ENCODE data around the gene DTX4. TPM values are rescaled to one million over a fixed set of nuclear protein-coding genes. Genes with fewer than 3 reads are reported as not detected.

The DTX4 gene
- total RNA-seq, 2 donors from 2014 or later = 16.1 to 16.6 TPM

GRCh38 chr11:59254286-59254685 is 82.4 kb downstream of the DTX4 start:
- no peak overlapping the region for H3K4me3 ChIP-seq (ENCODE audit: low read length)
- no peak overlapping the region for H3K9ac ChIP-seq (ENCODE audit: extremely low read depth, low read length, poor library complexity, severe bottlenecking)
- no peaks in the 10 kb centered on the region for H3K27me3 ChIP-seq (ENCODE audit: control insufficient read depth, insufficient read depth, low read length, poor library complexity, severe bottlenecking)
- no peak for TF ChIP-seq CTCF (conservative IDR thresholded peaks at IDR 0.05)
- no peaks in the 10 kb centered on the region for H3K9me3 ChIP-seq (ENCODE audit: control insufficient read depth, low read length)
- H3K36me3 ChIP-seq (ENCODE audit: control insufficient read depth, insufficient read depth, low read length) = no peaks in the 10 kb centered on the region
- H3K27ac Mint-ChIP-seq = no peak overlapping the region
- no peak overlapping the region for H3K4me3 Mint-ChIP-seq
- peaks cover 4% of the 10 kb centered on the region for H3K4me1 Mint-ChIP-seq
- no peaks in the 10 kb centered on the region for H3K36me3 Mint-ChIP-seq (ENCODE audit: low read depth)
- H3K27me3 Mint-ChIP-seq (ENCODE audit: insufficient read depth) = peaks cover 2% of the 10 kb centered on the region
- no peaks in the 10 kb centered on the region for H3K4me1 ChIP-seq (ENCODE audit: control insufficient read depth, insufficient read depth, low read length)
- no peak for DNase-seq
- H3K9me3 Mint-ChIP-seq = peaks cover 5% of the 10 kb centered on the region
- no peak overlapping the region for H3K27ac ChIP-seq (ENCODE audit: low read depth, low read length)

- no peak for TF ChIP-seq CTCF (conservative IDR thresholded peaks at IDR 0.05)
- Histone ChIP-seq H3K27ac (ENCODE audit: low read depth, low read length) (no peak overlapping the region), H3K27me3 (ENCODE audit: control insufficient read depth, insufficient read depth, low read length, poor library complexity, severe bottlenecking) (no peaks in the 10 kb centered on the region), H3K9ac (ENCODE audit: extremely low read depth, low read length, poor library complexity, severe bottlenecking) (no peak overlapping the region), H3K9me3 (ENCODE audit: control insufficient read depth, low read length) (no peaks in the 10 kb centered on the region), H3K36me3 (ENCODE audit: control insufficient read depth, insufficient read depth, low read length) (no peaks in the 10 kb centered on the region), H3K4me3 (ENCODE audit: low read length) (no peak overlapping the region), H3K4me1 (ENCODE audit: control insufficient read depth, insufficient read depth, low read length) (no peaks in the 10 kb centered on the region)
- H3K27ac Mint-ChIP-seq = no peak overlapping the region
- no peak overlapping the region for H3K4me3 Mint-ChIP-seq
- H3K36me3 Mint-ChIP-seq (ENCODE audit: low read depth) = no peaks in the 10 kb centered on the region
- no peak for DNase-seq
- peaks cover 5% of the 10 kb centered on the region for H3K9me3 Mint-ChIP-seq
- peaks cover 4% of the 10 kb centered on the region for H3K4me1 Mint-ChIP-seq
- 74 to 78% methylated on average over 6 to 8 of the region's 8 CpGs for WGBS, 2 experiments (ENCODE audit: insufficient coverage in 1 of 2, insufficient read length in 1 of 2)
- peaks cover 2% of the 10 kb centered on the region for H3K27me3 Mint-ChIP-seq (ENCODE audit: insufficient read depth)
These were observed 83.3 kb downstream of the DTX4 start for GRCh38 chr11:59255281-59255680.

Other genes starting within 250 kb of the DTX4 start
- 10 to 100 TPM in 1 of 2 donors, 1 to 10 TPM in 1; 5.0 to 12.5 TPM for gene GLYATL1, start 232.6 kb upstream of the DTX4 start, total RNA-seq
- not detected for gene GLYATL1B, start 85.8 kb upstream of the DTX4 start, total RNA-seq
- gene FAM111B, start 64.9 kb upstream of the DTX4 start, total RNA-seq = 10 to 100 TPM; 20.0 to 23.1 TPM
- gene FAM111A, start 29.3 kb upstream of the DTX4 start, total RNA-seq = 10 to 100 TPM; 11.4 to 34.2 TPM
- not detected for gene MPEG1, start 40.8 kb downstream of the DTX4 start, total RNA-seq
- gene OR5AN1, start 186.8 kb downstream of the DTX4 start, total RNA-seq = not detected